ENCODE data around the gene QPCTL. TPM values are rescaled to one million over a fixed set of nuclear protein-coding genes. Genes with fewer than 3 reads are reported as not detected.

QPCTL gene
- total and polyA plus RNA-seq, 9 of the 15 experiments (the other 6 are each of a cell fraction or from before 2014, with no cell fraction given) = 0.99 to 31.3 (median 12.7) TPM

DNA sequence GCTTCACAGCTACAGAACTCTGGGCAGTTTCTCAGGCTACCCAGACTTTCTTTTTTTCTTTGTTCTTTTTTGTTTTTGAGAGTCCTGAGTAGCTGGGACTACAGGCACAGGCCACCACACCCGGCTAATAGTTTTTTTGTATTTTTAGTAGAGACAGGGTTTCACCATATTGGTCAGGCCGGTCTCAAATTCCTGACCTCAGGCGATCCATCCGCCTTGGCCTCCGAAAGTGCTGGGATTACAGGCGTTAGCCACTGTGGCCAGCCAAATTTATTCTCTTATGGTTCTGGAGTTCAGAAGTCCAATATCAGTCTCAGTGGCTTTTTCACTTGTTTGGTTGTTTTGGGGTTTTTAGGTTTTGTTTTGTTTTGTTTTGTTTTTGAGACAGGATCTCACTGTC, 53.1 kb downstream of the QPCTL start (continued):
- TF ChIP-seq, protein P1, sequence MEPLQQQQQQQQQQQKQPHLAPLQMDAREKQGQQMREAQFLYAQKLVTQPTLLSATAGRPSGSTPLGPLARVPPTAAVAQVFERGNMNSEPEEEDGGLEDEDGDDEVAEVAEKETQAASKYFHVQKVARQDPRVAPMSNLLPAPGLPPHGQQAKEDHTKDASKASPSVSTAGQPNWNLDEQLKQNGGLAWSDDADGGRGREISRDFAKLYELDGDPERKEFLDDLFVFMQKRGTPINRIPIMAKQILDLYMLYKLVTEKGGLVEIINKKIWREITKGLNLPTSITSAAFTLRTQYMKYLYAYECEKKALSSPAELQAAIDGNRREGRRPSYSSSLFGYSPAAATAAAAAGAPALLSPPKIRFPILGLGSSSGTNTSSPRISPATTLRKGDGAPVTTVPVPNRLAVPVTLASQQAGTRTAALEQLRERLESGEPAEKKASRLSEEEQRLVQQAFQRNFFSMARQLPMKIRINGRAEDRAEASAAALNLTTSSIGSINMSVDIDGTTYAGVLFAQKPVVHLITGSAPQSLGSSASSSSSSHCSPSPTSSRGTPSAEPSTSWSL (CRISPR knock-in tag; IDR thresholded peaks at IDR 0.05; ENCODE audit: borderline replicate concordance) = no peak

DNA sequence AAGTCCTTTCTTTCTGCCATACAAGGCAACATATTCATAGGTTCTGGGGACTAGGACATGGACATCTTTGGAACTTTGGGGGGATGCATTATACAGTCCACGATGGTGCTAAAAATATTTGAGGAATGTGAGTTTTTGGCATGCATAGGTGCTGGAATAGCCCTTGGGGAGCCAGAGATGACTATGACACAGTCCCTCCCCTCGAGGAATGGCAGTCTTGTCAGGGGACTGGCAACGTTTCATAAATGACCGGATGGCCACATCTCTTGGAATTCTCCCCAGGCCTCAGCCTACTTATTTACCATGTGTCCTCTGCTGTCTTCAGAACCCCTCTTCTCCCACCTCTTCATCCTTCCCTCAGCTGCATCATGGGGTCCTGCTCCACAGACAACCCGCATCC, 54.4 kb downstream of the QPCTL start:
- no TSS peak for BruUV-seq (replicated peaks)
- no peak for FAIRE-seq
- TF ChIP-seq, protein P2, sequence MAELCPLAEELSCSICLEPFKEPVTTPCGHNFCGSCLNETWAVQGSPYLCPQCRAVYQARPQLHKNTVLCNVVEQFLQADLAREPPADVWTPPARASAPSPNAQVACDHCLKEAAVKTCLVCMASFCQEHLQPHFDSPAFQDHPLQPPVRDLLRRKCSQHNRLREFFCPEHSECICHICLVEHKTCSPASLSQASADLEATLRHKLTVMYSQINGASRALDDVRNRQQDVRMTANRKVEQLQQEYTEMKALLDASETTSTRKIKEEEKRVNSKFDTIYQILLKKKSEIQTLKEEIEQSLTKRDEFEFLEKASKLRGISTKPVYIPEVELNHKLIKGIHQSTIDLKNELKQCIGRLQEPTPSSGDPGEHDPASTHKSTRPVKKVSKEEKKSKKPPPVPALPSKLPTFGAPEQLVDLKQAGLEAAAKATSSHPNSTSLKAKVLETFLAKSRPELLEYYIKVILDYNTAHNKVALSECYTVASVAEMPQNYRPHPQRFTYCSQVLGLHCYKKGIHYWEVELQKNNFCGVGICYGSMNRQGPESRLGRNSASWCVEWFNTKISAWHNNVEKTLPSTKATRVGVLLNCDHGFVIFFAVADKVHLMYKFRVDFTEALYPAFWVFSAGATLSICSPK (IDR thresholded peaks at IDR 0.05; ENCODE audit: borderline replicate concordance) = no peak
- TF ChIP-seq PPARD (CRISPR knock-in tag; IDR thresholded peaks at IDR 0.05) (no peak), SUPT5H (IDR thresholded peaks at IDR 0.05) (no peak), CBX5 (IDR thresholded peaks at IDR 0.05; ENCODE audit: borderline replicate concordance, low read depth) (no peak), STAT5A (IDR thresholded peaks at IDR 0.05; ENCODE audit: borderline replicate concordance, low read length) (no peak), EZH2 (IDR thresholded peaks at IDR 0.05; ENCODE audit: borderline replicate concordance, low read depth, low read length) (no peak), POLR3G (IDR thresholded peaks at IDR 0.05; ENCODE audit: extremely low read depth, insufficient read length, insufficient replicate concordance) (no peak), PRPF4 (IDR thresholded peaks at IDR 0.05; ENCODE audit: insufficient read depth, low read depth, low read length, poor library complexity, severe bottlenecking) (no peak), MEIS2 (IDR thresholded peaks at IDR 0.05; ENCODE audit: partially characterized antibody) (no peak), CREB1 (IDR thresholded peaks at IDR 0.05) (no peak), CREB1 (CRISPR knock-in tag; IDR thresholded peaks at IDR 0.05) (no peak), LEF1 (IDR thresholded peaks at IDR 0.05) (no peak)
- TF ChIP-seq, protein P3, sequence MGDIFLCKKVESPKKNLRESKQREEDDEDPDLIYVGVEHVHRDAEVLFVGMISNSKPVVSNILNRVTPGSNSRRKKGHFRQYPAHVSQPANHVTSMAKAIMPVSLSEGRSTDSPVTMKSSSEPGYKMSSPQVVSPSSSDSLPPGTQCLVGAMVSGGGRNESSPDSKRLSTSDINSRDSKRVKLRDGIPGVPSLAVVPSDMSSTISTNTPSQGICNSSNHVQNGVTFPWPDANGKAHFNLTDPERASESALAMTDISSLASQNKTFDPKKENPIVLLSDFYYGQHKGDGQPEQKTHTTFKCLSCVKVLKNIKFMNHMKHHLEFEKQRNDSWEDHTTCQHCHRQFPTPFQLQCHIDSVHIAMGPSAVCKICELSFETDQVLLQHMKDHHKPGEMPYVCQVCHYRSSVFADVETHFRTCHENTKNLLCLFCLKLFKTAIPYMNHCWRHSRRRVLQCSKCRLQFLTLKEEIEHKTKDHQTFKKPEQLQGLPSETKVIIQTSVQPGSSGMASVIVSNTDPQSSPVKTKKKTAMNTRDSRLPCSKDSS (IDR thresholded peaks at IDR 0.05; ENCODE audit: low read depth, partially characterized antibody) = no peak
- TF ChIP-seq, protein P4, sequence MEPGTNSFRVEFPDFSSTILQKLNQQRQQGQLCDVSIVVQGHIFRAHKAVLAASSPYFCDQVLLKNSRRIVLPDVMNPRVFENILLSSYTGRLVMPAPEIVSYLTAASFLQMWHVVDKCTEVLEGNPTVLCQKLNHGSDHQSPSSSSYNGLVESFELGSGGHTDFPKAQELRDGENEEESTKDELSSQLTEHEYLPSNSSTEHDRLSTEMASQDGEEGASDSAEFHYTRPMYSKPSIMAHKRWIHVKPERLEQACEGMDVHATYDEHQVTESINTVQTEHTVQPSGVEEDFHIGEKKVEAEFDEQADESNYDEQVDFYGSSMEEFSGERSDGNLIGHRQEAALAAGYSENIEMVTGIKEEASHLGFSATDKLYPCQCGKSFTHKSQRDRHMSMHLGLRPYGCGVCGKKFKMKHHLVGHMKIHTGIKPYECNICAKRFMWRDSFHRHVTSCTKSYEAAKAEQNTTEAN (CRISPR knock-in tag; IDR thresholded peaks at IDR 0.05) = no peak

More for the DNA sequence above, 54.4 kb downstream of the QPCTL start:
- no peaks in the 10 kb centered on the region for H3K9me3 ChIP-seq (replicated peaks; ENCODE audit: control insufficient read depth, insufficient read depth, low read depth, low read length)
- in situ Hi-C loops (cut with MboI) = no loop called here
- no peak overlapping the region for H3K27ac ChIP-seq (ENCODE audit: extremely low read depth, low read depth, low read length)
- H2AFZ ChIP-seq (ENCODE audit: low read depth, low read length) = no peak overlapping the region
- peaks cover 0 to 3% of the 10 kb centered on the region in 2 experiments; a peak in 3 of 5 replicates for H3K4me1 ChIP-seq (replicated peaks in 1 of 2; ENCODE audit: control insufficient read depth in 2 of 2, insufficient read depth in 2 of 2, low read length in 2 of 2)
- H3K27me3 ChIP-seq (ENCODE audit: control insufficient read depth in 2 of 2, insufficient read depth in 2 of 2, low read length in 2 of 2) = no peaks in the 10 kb centered on the region
- ChIA-PET CTCF (ENCODE audit: low intra/inter-chr PET ratio) (no interaction called here), POLR2A (no interaction called here)
- no peaks in the 10 kb centered on the region for H3K36me3 ChIP-seq (ENCODE audit: control insufficient read depth, insufficient read depth, low read length)
- DNase-seq (ENCODE audit: extremely low read depth in 1 of 4, low spot score in 3 of 4) (no peak), ATAC-seq (no peak)
- H3K79me2 ChIP-seq (ENCODE audit: control insufficient read depth, insufficient read depth, low read length) = no peaks in the 10 kb centered on the region
- H3K9me1 ChIP-seq (ENCODE audit: control insufficient read depth, insufficient read depth, low read length) = no peaks in the 10 kb centered on the region
- H4K20me1 ChIP-seq (replicated peaks; ENCODE audit: control insufficient read depth, insufficient read depth, low read length) = no peaks in the 10 kb centered on the region
- no peak overlapping the region for H3K4me2 ChIP-seq (ENCODE audit: insufficient read depth, low read length)
- no peak overlapping the region for H3K4me3 ChIP-seq
- WGBS (ENCODE audit: insufficient coverage, low coverage, missing lambda C conversion rate) = 61% methylated on average over 5 of the region's 5 CpGs
- peak overlapping the region in 1 of 2 experiments; percentile 29; a peak in 1 of 4 replicates for H3K9ac ChIP-seq (ENCODE audit: insufficient read depth in 1 of 2, low read depth in 2 of 2, low read length in 2 of 2)
- intact Hi-C loops (cut with micrococcal nuclease) = no loop called here

All from K562 (cell line).